Measurements from ENCODE around the gene FMOD. TPM values are rescaled to one million over a fixed set of nuclear protein-coding genes. Genes with fewer than 3 reads are reported as not detected.

FMOD gene
- total RNA-seq, 1 experiment from 2014 or later = 0.69 TPM

- peak; percentile 50 for DNase-seq (ENCODE audit: low read depth)
Measured at GRCh38 chr1:203361945-203362719, 11.2 kb upstream of the FMOD start.

- DNase-seq (ENCODE audit: low read depth) = no peak
Measured at GRCh38 chr1:203360547-203361185, 9.7 kb upstream of the FMOD start.

GRCh38 chr1:203359010-203359571, 8.2 kb upstream of the FMOD start:
- DNase-seq (ENCODE audit: low read depth) = no peak

- peak; percentile 18 for DNase-seq (ENCODE audit: low read depth)
Measured at GRCh38 chr1:203354246-203354645, 3.3 kb upstream of the FMOD start.

GRCh38 chr1:203353486-203353885, 2.6 kb upstream of the FMOD start:
- DNase-seq (ENCODE audit: low read depth) = no peak

- DNase-seq (ENCODE audit: low read depth) = no peak
Measured at GRCh38 chr1:203349773-203350524, 973 bp downstream of the FMOD start.

GRCh38 chr1:203349166-203349565, 1.8 kb downstream of the FMOD start:
- DNase-seq (ENCODE audit: low read depth) = no peak

- no peak for DNase-seq (ENCODE audit: low read depth)
Measured at GRCh38 chr1:203346769-203347102, 4.2 kb downstream of the FMOD start.

GRCh38 chr1:203346060-203346768, 4.7 kb downstream of the FMOD start:
- DNase-seq (ENCODE audit: low read depth) = no peak

GRCh38 chr1:203343956-203344754, 6.8 kb downstream of the FMOD start:
- no peak for DNase-seq (ENCODE audit: low read depth)

GRCh38 chr1:203342192-203342940, 8.6 kb downstream of the FMOD start:
- DNase-seq (ENCODE audit: low read depth) = peak; percentile 51

- DNase-seq (ENCODE audit: low read depth) = peak; percentile 78
Measured at GRCh38 chr1:203340112-203340790, 10.7 kb downstream of the FMOD start.

GRCh38 chr1:203338335-203339036, 12.4 kb downstream of the FMOD start:
- peak; percentile 65 for DNase-seq (ENCODE audit: low read depth)

GRCh38 chr1:203336097-203336496, 14.8 kb downstream of the FMOD start:
- DNase-seq (ENCODE audit: low read depth) = no peak

- no peak for DNase-seq (ENCODE audit: low read depth)
Measured at GRCh38 chr1:203335503-203335902, 15.4 kb downstream of the FMOD start.

- DNase-seq (ENCODE audit: low read depth) = no peak
Measured at GRCh38 chr1:203331224-203331623, 19.7 kb downstream of the FMOD start.

GRCh38 chr1:203328714-203329122, 22.2 kb downstream of the FMOD start:
- DNase-seq (ENCODE audit: low read depth) = peak; percentile 20

- peak; percentile 68 for DNase-seq (ENCODE audit: low read depth)
Measured at GRCh38 chr1:203327684-203328457, 23.1 kb downstream of the FMOD start.

Data from Daoy (cell line).